Panc1 (cell line): Measurements from ENCODE around the gene GBX1.

Experiments
- CTCF ChIP-seq: fragments of 450-650 bp; IDR thresholded peaks from 2 replicates; pipeline ENCODE4 v1.5.1; 2017; ENCODE audit warnings: mild to moderate bottlenecking
- POLR2AphosphoS5 ChIP-seq: IDR thresholded peaks from 2 replicates; pipeline ENCODE4 v1.6.1; 2012; ENCODE audit warnings: mild to moderate bottlenecking, low read depth, low read length, moderate library complexity
- REST ChIP-seq, 2 experiments: IDR thresholded peaks; 2 replicates each; pipeline ENCODE4 v1.6.1; 2011 to 2012; ENCODE audit warnings: low read depth in 2 of 2, control low read depth in 1 of 2, low read length in 1 of 2, mild to moderate bottlenecking in 1 of 2, moderate library complexity in 1 of 2; ENCODE audit not compliant: insufficient read depth in 1 of 2

- TF ChIP-seq CTCF, result no peak
- no peak for TF ChIP-seq REST (IDR thresholded peaks at IDR 0.05; ENCODE audit: insufficient read depth in 1 of 2, low read depth in 2 of 2, low read length in 1 of 2)
- TF ChIP-seq POLR2AphosphoS5, result no peak
These were observed 52.2 kb downstream of the GBX1 start for GRCh38 chr7:151115121-151115835.
